Measurements from ENCODE around the gene SYNGR3.

The SYNGR3 gene

GRCh38 chr16:2037115-2037514 is 47.3 kb downstream of the SYNGR3 start:
- TF ChIP-seq CTCF (IDR thresholded peaks at IDR 0.05; ENCODE audit: control insufficient read depth, insufficient read depth, low read depth, low read length, missing control alignments): no peak
- DNase-seq (ENCODE audit: low read depth): no peak
- no peak overlapping the region for H3K4me3 ChIP-seq (ENCODE audit: control insufficient read depth, low read depth, low read length)

- no peak overlapping the region for H3K4me3 ChIP-seq (ENCODE audit: control insufficient read depth, low read depth, low read length)
- DNase-seq (ENCODE audit: low read depth): no peak
- no peak for TF ChIP-seq CTCF (IDR thresholded peaks at IDR 0.05; ENCODE audit: control insufficient read depth, insufficient read depth, low read depth, low read length, missing control alignments)
Observed at GRCh38 chr16:2037647-2038381, 48.0 kb downstream of the SYNGR3 start.

GRCh38 chr16:2038382-2039231 is 48.8 kb downstream of the SYNGR3 start:
- TF ChIP-seq CTCF (IDR thresholded peaks at IDR 0.05; ENCODE audit: control insufficient read depth, insufficient read depth, low read depth, low read length, missing control alignments): no peak
- no peak for DNase-seq (ENCODE audit: low read depth)
- no peak overlapping the region for H3K4me3 ChIP-seq (ENCODE audit: control insufficient read depth, low read depth, low read length)

GRCh38 chr16:2039274-2040031 is 49.7 kb downstream of the SYNGR3 start:
- peak; percentile 63 for DNase-seq (ENCODE audit: low read depth)

GRCh38 chr16:2040041-2040786 is 50.4 kb downstream of the SYNGR3 start:
- no peak for TF ChIP-seq CTCF (IDR thresholded peaks at IDR 0.05; ENCODE audit: control insufficient read depth, insufficient read depth, low read depth, low read length, missing control alignments)
- no peak for DNase-seq (ENCODE audit: low read depth)
- H3K4me3 ChIP-seq (ENCODE audit: control insufficient read depth, low read depth, low read length): no peak overlapping the region

More at GRCh38 chr16:2039274-2040031, 49.7 kb downstream of the SYNGR3 start:
- TF ChIP-seq CTCF (IDR thresholded peaks at IDR 0.05; ENCODE audit: control insufficient read depth, insufficient read depth, low read depth, low read length, missing control alignments): no peak
- no peak overlapping the region for H3K4me3 ChIP-seq (ENCODE audit: control insufficient read depth, low read depth, low read length)
